HepG2 (cell line): ENCODE data around the gene PLS1. TPM values are rescaled to one million over a fixed set of nuclear protein-coding genes. Genes with fewer than 3 reads are reported as not detected.

ENCODE experiments used
- ATAC-seq: fragments of 200-7000 bp; cut with Tn5 transposase; 3 replicates; pipeline ENCODE4 v1.9.1; 2020; ENCODE audit warnings: mild to moderate bottlenecking, moderate library complexity
- BruUV-seq: library from RNA; stranded (reverse); fragments of 400-500 nt; replicated peaks from 2 replicates; lab custom pipeline; 2021; lab: Mats Ljungman, UMichigan
- CTCF ChIA-PET: fragments of 300-600 bp; formaldehyde crosslinking; extraction: SDS; loops from one replicate; lab custom pipeline; 2021; ENCODE audit warnings: low total read pairs, inconsistent platforms, low intra/inter-chr PET ratio; lab: Yijun Ruan, JAX
- POLR2A ChIA-PET: fragments of 350-600 bp; sonication (Branson Sonifier 250); formaldehyde crosslinking; loops from one replicate; lab custom pipeline; 2020; ENCODE audit warnings: antibody characterized with exemption, inconsistent platforms; lab: Yijun Ruan, JAX
- DNase-seq: peaks from one replicate; pipeline ENCODE4 v3.0.0-alpha.2; 2015; ENCODE audit warnings: low spot score
- FAIRE-seq: peaks from 3 replicates; lab custom pipeline; 2011; peaks lifted over from hg19 to GRCh38; lab: Jason Lieb, UNC
- H2AFZ ChIP-seq: one replicate; pipeline ENCODE4 v1.6.1; 2011; ENCODE audit warnings: low read length, inconsistent platforms
- H3K27ac ChIP-seq: fragments of 300-600 bp; 3 replicates; pipeline ENCODE4 v1.8.0; 2011; ENCODE audit warnings: mixed run types, mild to moderate bottlenecking, mixed read lengths, low read length, inconsistent platforms; ENCODE audit not compliant: insufficient read depth; ENCODE audit errors: extremely low read length
- H3K27me3 ChIP-seq, 2 experiments: fragments of 200-600 bp in 1 of 2; 2 replicates in 1 of 2; 3 replicates in 1 of 2; pipeline versions ENCODE4 v1.6.0 to v1.8.0; 2011; ENCODE audit warnings: low read length in 2 of 2, mild to moderate bottlenecking in 2 of 2, moderate library complexity in 2 of 2, inconsistent platforms in 1 of 2; ENCODE audit not compliant: insufficient read depth in 2 of 2, control insufficient read depth in 1 of 2
- H3K36me3 ChIP-seq, 2 experiments: fragments of 200-600 bp in 1 of 2; replicated peaks in 1 of 2; 2 replicates in 1 of 2; 3 replicates in 1 of 2; pipeline versions ENCODE4 v1.5.1 to v1.8.0; 2011; ENCODE audit warnings: low read length in 2 of 2, inconsistent platforms in 1 of 2; ENCODE audit not compliant: insufficient read depth in 2 of 2, control insufficient read depth in 1 of 2
- H3K4me1 ChIP-seq: 2 replicates; pipeline ENCODE4 v1.5.1; 2012; ENCODE audit warnings: low read length, inconsistent platforms; ENCODE audit not compliant: insufficient read depth
- H3K4me2 ChIP-seq: 2 replicates; pipeline ENCODE4 v1.6.0; 2011; ENCODE audit warnings: low read depth, low read length, inconsistent platforms
- H3K4me3 ChIP-seq, 3 experiments: fragments of 200-600 bp in 1 of 3; sonication (generic), shearing (Covaris generic) in 1 of 3; replicated peaks in 1 of 3; 2 replicates each; pipeline ENCODE4 v1.5.1; 2011 to 2016; ENCODE audit warnings: low read length in 3 of 3, inconsistent platforms in 2 of 3, low read depth in 2 of 3, mild to moderate bottlenecking in 2 of 3, control low read depth in 1 of 3, mixed read lengths in 1 of 3; ENCODE audit not compliant: insufficient read depth in 1 of 3
- H3K79me2 ChIP-seq: one replicate; pipeline ENCODE4 v1.6.1; 2011; ENCODE audit warnings: low read length, inconsistent platforms; ENCODE audit not compliant: insufficient read depth
- H3K9ac ChIP-seq: 2 replicates; pipeline ENCODE4 v1.6.0; 2011; ENCODE audit warnings: mild to moderate bottlenecking, low read depth, low read length, inconsistent platforms; ENCODE audit not compliant: insufficient read depth
- H3K9me3 ChIP-seq: 2 replicates; pipeline ENCODE4 v1.5.1; 2012; ENCODE audit warnings: mild to moderate bottlenecking, low read length
- H4K20me1 ChIP-seq: 2 replicates; pipeline ENCODE4 v1.6.0; 2011; ENCODE audit warnings: inconsistent platforms, mild to moderate bottlenecking, low read length, moderate library complexity; ENCODE audit not compliant: insufficient read depth
- ATRX ChIP-seq: sonication (generic); formaldehyde crosslinking; IDR thresholded peaks from 2 replicates; pipeline ENCODE4 v1.4.0; 2020; ENCODE audit warnings: missing genetic modification reagents, borderline replicate concordance
- ETV6 ChIP-seq: sonication (generic); formaldehyde crosslinking; conservative IDR thresholded peaks from 2 replicates; pipeline ENCODE4 v1.4.0; 2020; ENCODE audit warnings: missing genetic modification reagents
- FOXJ3 ChIP-seq: sonication (generic); formaldehyde crosslinking; IDR thresholded peaks from 2 replicates; pipeline ENCODE4 v1.4.0; 2020; ENCODE audit warnings: missing genetic modification reagents, mild to moderate bottlenecking, borderline replicate concordance
- KLF11 ChIP-seq: IDR thresholded peaks from 2 replicates; pipeline ENCODE4 v1.6.1; 2016; ENCODE audit warnings: missing compliant biosample characterization
- KMT2B ChIP-seq: IDR thresholded peaks from 2 replicates; pipeline ENCODE4 v1.6.1; 2016; ENCODE audit warnings: missing genetic modification reagents, missing compliant biosample characterization
- SMAD9 ChIP-seq: sonication (generic); formaldehyde crosslinking; IDR thresholded peaks from 2 replicates; pipeline ENCODE4 v1.5.1; 2020; ENCODE audit warnings: mild to moderate bottlenecking, missing genetic modification reagents
- SNAI1 ChIP-seq: sonication (generic); formaldehyde crosslinking; IDR thresholded peaks from 2 replicates; pipeline ENCODE4 v1.5.0; 2020; ENCODE audit warnings: mild to moderate bottlenecking, missing genetic modification reagents, borderline replicate concordance
- SP140L ChIP-seq: sonication (generic); formaldehyde crosslinking; IDR thresholded peaks from 2 replicates; pipeline ENCODE4 v1.4.0; 2020; ENCODE audit warnings: missing genetic modification reagents, borderline replicate concordance
- ZBTB4 ChIP-seq: sonication (generic); formaldehyde crosslinking; IDR thresholded peaks from 2 replicates; pipeline ENCODE4 v1.4.0; 2020; ENCODE audit warnings: missing genetic modification reagents, mild to moderate bottlenecking, borderline replicate concordance
- ZBTB44 ChIP-seq: sonication (generic); formaldehyde crosslinking; IDR thresholded peaks from 2 replicates; pipeline ENCODE4 v1.4.0; 2020; ENCODE audit warnings: missing genetic modification reagents
- ZC3H13 ChIP-seq: sonication (generic); formaldehyde crosslinking; IDR thresholded peaks from 2 replicates; pipeline ENCODE4 v1.8.1; 2023; ENCODE audit warnings: mild to moderate bottlenecking, missing genetic modification reagents, moderate library complexity
- ZNF367 ChIP-seq: sonication (generic); formaldehyde crosslinking; IDR thresholded peaks from 2 replicates; pipeline ENCODE4 v1.4.0; 2020; ENCODE audit warnings: missing genetic modification reagents, borderline replicate concordance
- ZNF512 ChIP-seq: sonication (generic); formaldehyde crosslinking; IDR thresholded peaks from 2 replicates; pipeline ENCODE4 v1.4.0; 2020; ENCODE audit warnings: mild to moderate bottlenecking, missing genetic modification reagents
- ZNF557 ChIP-seq: sonication (generic); formaldehyde crosslinking; IDR thresholded peaks from 2 replicates; pipeline ENCODE4 v1.4.0; 2020; ENCODE audit warnings: missing genetic modification reagents
- ZNF883 ChIP-seq: sonication (generic); formaldehyde crosslinking; IDR thresholded peaks from 2 replicates; pipeline ENCODE4 v1.5.1; 2020; ENCODE audit warnings: mild to moderate bottlenecking, missing genetic modification reagents; ENCODE audit errors: not compliant biosample characterization
- in situ Hi-C: cut with HindIII; loops from 2 replicates; pipeline ENCODE4 v1.10.0; 2017; ENCODE audit warnings: low pct_unique_long_range_greater_than_20kb; ENCODE audit not compliant: extremely low pct_ligation_motif_present
- intact Hi-C: fragments of 100-400 bp; cut with micrococcal nuclease; formaldehyde crosslinking; loops from one replicate; pipeline ENCODE4 v1.10.0; 2022; ENCODE audit not compliant: unreplicated experiment
- polyA plus RNA-seq, 8 experiments: library from polyadenylated mRNA; depleted of rRNA in 3 of 8; stranded (reverse) in 7 of 8; unstranded in 1 of 8; fragments of >200 nt; fragmentation: Illumina TruSeq in 4 of 8; extraction: Trizol in 4 of 8; gene quantifications; 2 replicates each; pipeline versions ENCODE4 v1.2.1 to v1.2.3, GENCODE V29; 2011 to 2016; ENCODE audit warnings: low read depth in 4 of 8, missing spikeins in 1 of 8, mixed read lengths in 1 of 8; ENCODE audit not compliant: insufficient read depth in 1 of 8
- total RNA-seq, 5 experiments: library from RNA; depleted of rRNA; stranded (reverse); fragments of >200 nt; fragmentation: Illumina TruSeq; extraction: Trizol; gene quantifications; 2 replicates each; pipeline ENCODE4 v1.2.3, GENCODE V29; 2016; ENCODE audit warnings: low read depth in 1 of 5
- TF ChIP-seq, protein P1 (sequence below): sonication (generic); formaldehyde crosslinking; IDR thresholded peaks from 2 replicates; pipeline ENCODE4 v1.4.0; 2020; ENCODE audit warnings: mild to moderate bottlenecking, missing genetic modification reagents

Gene PLS1
- total and polyA plus RNA-seq, 2 of the 13 experiments (the other 11 are each of a cell fraction or from before 2014, with no cell fraction given): 11.2 to 21.1 TPM

- intact Hi-C loops (no loop called here), in situ Hi-C loops (no loop called here)
- Histone ChIP-seq H3K27ac (no peak overlapping the region), H3K27me3 (no peaks in the 10 kb centered on the region), H3K4me3 (no peak overlapping the region), H2AFZ (no peak overlapping the region), H3K79me2 (no peaks in the 10 kb centered on the region), H3K36me3 (peaks cover 0 to 11% of the 10 kb centered on the region in 2 experiments; a peak in 2 of 5 replicates), H4K20me1 (no peaks in the 10 kb centered on the region), H3K9me3 (no peaks in the 10 kb centered on the region), H3K9ac (no peak overlapping the region), H3K4me2 (no peak overlapping the region), H3K4me1 (no peaks in the 10 kb centered on the region)
- ChIA-PET CTCF (no interaction called here), POLR2A (no interaction called here)
- DNase-seq (no peak), ATAC-seq (no peak), FAIRE-seq (no peak)
- BruUV-seq: no TSS peak
- TF ChIP-seq ZNF883 (CRISPR knock-in tag) (no peak), SP140L (CRISPR knock-in tag) (no peak), ETV6 (CRISPR knock-in tag) (no peak), ZNF557 (CRISPR knock-in tag) (no peak), ZNF512 (CRISPR knock-in tag) (no peak), SNAI1 (no peak), FOXJ3 (CRISPR knock-in tag) (no peak), SMAD9 (CRISPR knock-in tag) (no peak), ZC3H13 (CRISPR knock-in tag) (no peak), KLF11 (no peak), ZBTB44 (CRISPR knock-in tag) (no peak), KMT2B (CRISPR knock-in tag) (no peak), ATRX (no peak), ZNF367 (CRISPR knock-in tag) (no peak), ZBTB4 (CRISPR knock-in tag) (no peak)
- TF ChIP-seq, protein P1, sequence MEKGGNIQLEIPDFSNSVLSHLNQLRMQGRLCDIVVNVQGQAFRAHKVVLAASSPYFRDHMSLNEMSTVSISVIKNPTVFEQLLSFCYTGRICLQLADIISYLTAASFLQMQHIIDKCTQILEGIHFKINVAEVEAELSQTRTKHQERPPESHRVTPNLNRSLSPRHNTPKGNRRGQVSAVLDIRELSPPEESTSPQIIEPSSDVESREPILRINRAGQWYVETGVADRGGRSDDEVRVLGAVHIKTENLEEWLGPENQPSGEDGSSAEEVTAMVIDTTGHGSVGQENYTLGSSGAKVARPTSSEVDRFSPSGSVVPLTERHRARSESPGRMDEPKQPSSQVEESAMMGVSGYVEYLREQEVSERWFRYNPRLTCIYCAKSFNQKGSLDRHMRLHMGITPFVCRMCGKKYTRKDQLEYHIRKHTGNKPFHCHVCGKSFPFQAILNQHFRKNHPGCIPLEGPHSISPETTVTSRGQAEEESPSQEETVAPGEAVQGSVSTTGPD (CRISPR knock-in tag): no peak
- TF ChIP-seq, all 625 proteins: peak for 0
Observed at GRCh38 chr3:142560118-142560517, 36.1 kb upstream of the PLS1 start.
